HG03354 (cell line): ENCODE results near the gene DLEC1.
"Not testable (repeated sequence)": the region's sequence is repeated elsewhere in the genome, so short reads cannot be mapped to it uniquely, and the experiment has no call there.

Source experiments
- ATAC-seq: cut with Tn5 transposase; IDR thresholded peaks from one replicate; pipeline ENCODE4 v1.9.1; 2021; ENCODE audit warnings: mild to moderate bottlenecking; ENCODE audit not compliant: unreplicated experiment, poor library complexity, severe bottlenecking

Gene DLEC1

GRCh38 chr3:38062809-38063208 is 23.8 kb downstream of the DLEC1 start:
- ATAC-seq = no peak

- ATAC-seq = not testable (repeated sequence)
Observed at GRCh38 chr3:38064453-38064852, 25.4 kb downstream of the DLEC1 start.

- ATAC-seq = no peak
Observed at GRCh38 chr3:38067508-38068233, 28.7 kb downstream of the DLEC1 start.

- ATAC-seq = no peak
Observed at GRCh38 chr3:38070013-38070412, 31.0 kb downstream of the DLEC1 start.

GRCh38 chr3:38077073-38077472 is 38.1 kb downstream of the DLEC1 start:
- not testable (repeated sequence) for ATAC-seq

- not testable (repeated sequence) for ATAC-seq
Observed at GRCh38 chr3:38082296-38082695, 43.3 kb downstream of the DLEC1 start.

- ATAC-seq = not testable (repeated sequence)
Observed at GRCh38 chr3:38083254-38083653, 44.2 kb downstream of the DLEC1 start.

- no peak for ATAC-seq
Observed at GRCh38 chr3:38083871-38084333, 44.9 kb downstream of the DLEC1 start.

- peak; percentile 63 for ATAC-seq
Observed at GRCh38 chr3:38084334-38085310, 45.6 kb downstream of the DLEC1 start.

GRCh38 chr3:38085311-38085942 is 46.4 kb downstream of the DLEC1 start:
- no peak for ATAC-seq

- ATAC-seq = no peak
Observed at GRCh38 chr3:38085943-38086324, 46.9 kb downstream of the DLEC1 start.

- no peak for ATAC-seq
Observed at GRCh38 chr3:38086496-38086895, 47.5 kb downstream of the DLEC1 start.

- not testable (repeated sequence) for ATAC-seq
Observed at GRCh38 chr3:38087278-38087677, 48.3 kb downstream of the DLEC1 start.

GRCh38 chr3:38088126-38089078 is 49.4 kb downstream of the DLEC1 start:
- no peak for ATAC-seq

- ATAC-seq = no peak
Observed at GRCh38 chr3:38089163-38089562, 50.2 kb downstream of the DLEC1 start.

- ATAC-seq = no peak
Observed at GRCh38 chr3:38090453-38090852, 51.4 kb downstream of the DLEC1 start.

- ATAC-seq = no peak
Observed at GRCh38 chr3:38094999-38095398, 56.0 kb downstream of the DLEC1 start.

GRCh38 chr3:38095669-38096483 is 56.9 kb downstream of the DLEC1 start:
- ATAC-seq = no peak
